Effector memory CD4-positive, alpha-beta T cell (primary cell): ENCODE measurements around the gene BTRC.

Experiments
- DNase-seq, 3 donors: peaks; one replicate each; pipeline ENCODE4 v3.0.0-alpha.2; 2020
- H3K27ac ChIP-seq: 2 replicates; pipeline ENCODE4 v1.7.0; 2013; ENCODE audit warnings: mild to moderate bottlenecking, low read length, moderate library complexity; ENCODE audit not compliant: insufficient read depth, poor library complexity, severe bottlenecking
- H3K27me3 ChIP-seq: replicated peaks from 2 replicates; pipeline ENCODE4 v1.7.0; 2013; ENCODE audit warnings: mild to moderate bottlenecking, low read length; ENCODE audit not compliant: insufficient read depth, control insufficient read depth, poor library complexity, severe bottlenecking
- H3K36me3 ChIP-seq: 2 replicates; pipeline ENCODE4 v1.7.0; 2013; ENCODE audit warnings: mild to moderate bottlenecking, low read length, moderate library complexity; ENCODE audit not compliant: control insufficient read depth, insufficient read depth
- H3K4me1 ChIP-seq: 2 replicates; pipeline ENCODE4 v1.7.0; 2013; ENCODE audit warnings: low read length, mild to moderate bottlenecking; ENCODE audit not compliant: control insufficient read depth, insufficient read depth, poor library complexity, severe bottlenecking
- H3K4me3 ChIP-seq: 2 replicates; pipeline ENCODE4 v1.7.0; 2013; ENCODE audit warnings: low read length, low read depth, mild to moderate bottlenecking; ENCODE audit not compliant: insufficient read depth, poor library complexity, severe bottlenecking
- H3K9me3 ChIP-seq: 2 replicates; pipeline ENCODE4 v1.7.0; 2013; ENCODE audit warnings: mild to moderate bottlenecking, low read length, moderate library complexity; ENCODE audit not compliant: control insufficient read depth

The BTRC gene

DNA sequence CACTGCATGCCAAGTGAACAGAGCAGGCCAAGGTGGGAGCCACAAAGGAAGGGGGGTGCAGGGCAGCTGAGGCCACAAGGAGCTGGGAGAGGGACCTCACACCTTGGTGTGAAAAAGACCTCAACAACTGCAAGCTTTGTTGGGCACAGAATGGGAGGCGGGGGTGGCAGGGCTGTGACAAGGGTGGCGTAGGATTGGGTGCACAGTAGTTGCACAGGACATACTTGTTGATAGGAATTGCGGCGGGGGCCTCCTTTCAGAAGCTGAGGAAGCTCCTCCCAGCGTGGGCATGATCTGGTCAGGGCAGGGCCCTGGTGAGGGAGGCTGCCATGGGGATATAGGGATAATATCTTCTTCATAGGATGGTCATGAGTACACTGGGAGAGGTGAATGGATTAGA lies 208.3 kb downstream of the BTRC start:
- no peak overlapping the region for H3K4me3 ChIP-seq
- H3K27ac ChIP-seq = no peak overlapping the region
- peaks cover 15% of the 10 kb centered on the region for H3K4me1 ChIP-seq
- H3K9me3 ChIP-seq = no peaks in the 10 kb centered on the region
- H3K27me3 ChIP-seq = peaks cover 15% of the 10 kb centered on the region
- no peaks in the 10 kb centered on the region for H3K36me3 ChIP-seq
- no peak for DNase-seq

DNA sequence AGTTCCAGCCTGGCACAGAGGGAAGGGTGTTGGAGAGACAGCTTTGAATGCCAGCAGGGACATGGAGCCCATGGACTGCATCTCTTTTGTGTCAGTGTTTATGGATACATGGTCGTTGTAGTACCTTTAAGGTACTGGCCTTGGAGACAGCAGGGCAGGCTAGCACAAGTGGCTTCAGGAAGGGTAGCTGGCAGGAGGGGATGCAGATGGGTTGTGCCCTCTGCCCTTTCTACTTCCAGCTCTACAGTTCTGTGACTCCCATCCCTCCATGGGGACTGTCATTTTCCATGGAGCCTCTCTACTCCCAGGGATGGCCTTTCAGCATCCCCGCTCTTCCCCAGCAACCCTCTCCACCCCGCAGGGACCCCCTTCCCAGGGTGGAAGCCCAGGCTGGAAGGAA lies 209.0 kb downstream of the BTRC start:
- peaks cover 23% of the 10 kb centered on the region for H3K27me3 ChIP-seq
- no peaks in the 10 kb centered on the region for H3K9me3 ChIP-seq
- no peaks in the 10 kb centered on the region for H3K36me3 ChIP-seq
- no peak overlapping the region for H3K27ac ChIP-seq
- H3K4me3 ChIP-seq = no peak overlapping the region
- peaks cover 9% of the 10 kb centered on the region for H3K4me1 ChIP-seq
- no peak for DNase-seq

DNA sequence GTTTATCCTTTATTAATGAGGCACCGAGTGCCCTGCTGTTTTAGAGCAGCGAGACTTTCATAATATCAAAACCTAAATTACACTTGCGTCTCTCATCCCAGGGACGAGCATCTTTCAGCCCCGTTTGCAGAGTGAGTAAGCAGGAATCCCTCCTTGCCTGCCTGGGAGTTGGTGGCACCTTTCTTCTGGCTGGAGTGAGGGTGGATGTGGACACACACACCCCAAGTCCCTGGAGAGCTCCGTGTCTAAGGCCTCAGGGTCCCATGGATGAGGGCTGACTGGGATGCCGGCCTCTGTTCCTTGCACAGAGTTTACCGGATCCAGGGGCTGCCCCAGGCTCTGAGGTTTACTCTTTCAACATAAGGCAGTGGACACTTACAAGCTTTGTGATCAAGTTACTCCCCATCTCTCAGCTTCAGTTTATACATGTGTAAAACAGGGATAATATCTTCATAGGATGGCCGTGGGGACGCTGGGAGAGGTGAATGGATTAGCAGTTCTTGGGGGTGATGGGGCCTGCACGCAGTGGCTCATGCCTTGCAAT lies 209.6 kb downstream of the BTRC start:
- Histone ChIP-seq H3K4me1 (peaks cover 5% of the 10 kb centered on the region), H3K4me3 (no peak overlapping the region), H3K36me3 (no peaks in the 10 kb centered on the region), H3K9me3 (no peaks in the 10 kb centered on the region), H3K27ac (no peak overlapping the region), H3K27me3 (peaks cover 26% of the 10 kb centered on the region)
- DNase-seq = no peak

DNA sequence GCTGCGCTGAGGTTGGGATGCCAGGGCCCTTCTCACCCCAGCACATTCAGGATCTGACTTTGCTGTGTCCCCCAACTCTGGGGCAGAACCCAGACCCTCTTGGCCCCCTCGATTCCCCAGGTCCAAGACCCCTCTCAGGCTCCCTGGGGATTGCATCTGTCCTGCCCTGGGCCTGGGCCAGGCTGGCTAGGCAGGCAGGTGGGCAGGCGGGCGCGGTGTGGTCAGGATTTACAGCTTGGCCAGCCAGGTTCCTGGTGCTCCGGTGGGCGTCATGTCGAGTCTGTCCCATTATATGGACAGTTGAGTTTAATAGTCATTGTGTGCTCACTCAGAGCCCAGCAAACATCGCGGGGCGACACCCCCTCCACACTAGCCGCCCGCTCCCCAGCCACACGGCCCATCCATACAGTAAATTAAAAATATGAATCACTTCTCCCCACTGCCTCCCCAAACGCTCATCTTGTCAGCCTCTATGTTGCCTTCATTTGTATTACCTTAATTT lies 210.6 kb downstream of the BTRC start:
- Histone ChIP-seq H3K9me3 (no peaks in the 10 kb centered on the region), H3K27me3 (peaks cover 36% of the 10 kb centered on the region), H3K27ac (no peak overlapping the region), H3K36me3 (no peaks in the 10 kb centered on the region), H3K4me1 (peaks cover 8% of the 10 kb centered on the region), H3K4me3 (no peak overlapping the region)
- no peak for DNase-seq

DNA sequence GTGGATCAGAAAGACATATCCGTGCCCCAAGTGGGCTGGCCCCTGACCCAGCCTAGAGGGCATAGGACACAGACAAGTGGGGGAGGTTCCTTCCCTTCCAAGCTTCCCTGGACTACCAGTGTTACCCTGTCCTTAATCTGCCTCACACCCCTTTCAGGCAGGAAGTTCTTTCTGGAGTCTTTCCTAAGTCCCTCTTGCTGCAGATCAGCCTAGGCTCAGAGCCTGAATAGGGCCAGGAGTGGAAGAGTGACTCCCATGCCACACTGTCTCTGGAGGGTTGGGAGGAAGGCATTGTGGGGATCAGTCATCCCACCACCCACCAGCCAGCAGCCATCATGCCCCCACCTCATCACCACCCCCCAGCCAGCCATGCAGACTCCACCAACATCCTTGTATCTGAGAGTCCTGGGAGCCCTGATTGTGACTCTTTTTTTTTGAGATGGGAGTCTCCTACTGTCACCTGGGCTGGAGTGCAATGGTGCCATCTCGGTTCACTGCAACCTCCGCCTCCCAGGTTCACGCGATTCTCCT lies 211.5 kb downstream of the BTRC start:
- no peak for DNase-seq
- H3K9me3 ChIP-seq = no peaks in the 10 kb centered on the region
- peaks cover 17% of the 10 kb centered on the region for H3K4me1 ChIP-seq
- H3K36me3 ChIP-seq = no peaks in the 10 kb centered on the region
- peaks cover 40% of the 10 kb centered on the region for H3K27me3 ChIP-seq
- no peak overlapping the region for H3K27ac ChIP-seq
- H3K4me3 ChIP-seq = no peak overlapping the region

DNA sequence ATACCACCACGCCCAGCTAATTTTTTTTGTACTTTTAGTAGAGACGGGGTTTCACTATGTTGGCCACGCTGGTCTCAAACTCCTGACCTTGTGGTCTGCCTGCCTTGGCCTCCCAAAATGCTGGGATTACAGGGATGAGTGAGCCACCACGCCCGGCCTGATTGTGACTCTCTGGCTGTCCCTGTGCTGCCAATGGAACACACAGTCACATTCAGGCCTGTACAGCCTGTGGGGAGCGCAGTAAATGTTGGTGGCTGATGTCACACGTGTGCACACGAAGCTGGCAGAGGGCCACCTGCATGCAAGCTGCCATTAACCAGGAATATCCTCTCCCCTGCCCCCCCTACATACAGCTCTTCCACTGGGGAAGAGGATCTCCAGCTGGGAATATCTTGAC lies 212.0 kb downstream of the BTRC start:
- Histone ChIP-seq H3K4me3 (no peak overlapping the region), H3K4me1 (peaks cover 20% of the 10 kb centered on the region), H3K27ac (no peak overlapping the region), H3K9me3 (no peaks in the 10 kb centered on the region), H3K27me3 (peaks cover 40% of the 10 kb centered on the region), H3K36me3 (no peaks in the 10 kb centered on the region)
- no peak for DNase-seq

DNA sequence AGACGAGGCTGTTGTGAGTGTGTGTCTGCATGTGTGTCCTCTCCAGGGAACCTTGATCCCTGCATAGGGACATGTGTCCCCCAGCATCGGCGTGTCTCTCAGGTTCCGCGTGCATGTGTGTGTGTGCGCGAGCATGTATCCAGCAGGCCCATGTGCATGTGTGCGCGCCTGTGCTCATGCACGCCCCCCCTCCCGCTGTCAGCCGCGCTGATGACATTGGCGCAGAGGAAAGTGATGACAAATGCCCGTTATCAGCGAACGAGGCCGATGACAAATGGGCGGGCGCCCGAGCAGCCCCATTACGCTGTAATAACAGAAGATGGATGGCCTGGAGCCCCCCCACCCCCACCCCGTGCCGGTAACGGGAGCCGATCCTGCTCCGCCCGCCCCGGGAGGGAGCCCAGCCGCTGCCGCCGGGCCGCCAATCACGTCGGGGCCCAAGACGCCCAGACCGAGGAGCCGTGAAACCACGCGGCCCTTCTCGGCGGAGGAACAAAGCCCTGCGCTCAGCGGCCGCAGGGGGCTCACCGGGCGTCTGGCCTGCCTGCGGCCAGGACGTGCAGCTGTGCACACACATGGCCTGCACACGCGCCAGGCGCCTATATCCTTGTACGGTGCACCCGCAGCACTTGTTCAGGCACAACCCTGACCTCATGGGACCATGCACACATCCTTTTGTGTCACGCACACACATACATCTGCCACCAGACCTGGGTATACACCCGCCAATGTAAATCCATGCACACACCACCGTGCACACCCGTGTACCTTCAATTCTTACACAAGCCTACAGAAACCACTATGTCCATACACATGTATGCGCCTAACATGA lies 212.6 kb downstream of the BTRC start:
- H3K27me3 ChIP-seq = peaks cover 40% of the 10 kb centered on the region
- no peak overlapping the region for H3K4me3 ChIP-seq
- no peaks in the 10 kb centered on the region for H3K9me3 ChIP-seq
- no peak overlapping the region for H3K27ac ChIP-seq
- no peaks in the 10 kb centered on the region for H3K36me3 ChIP-seq
- peaks cover 20% of the 10 kb centered on the region for H3K4me1 ChIP-seq
- DNase-seq = no peak

DNA sequence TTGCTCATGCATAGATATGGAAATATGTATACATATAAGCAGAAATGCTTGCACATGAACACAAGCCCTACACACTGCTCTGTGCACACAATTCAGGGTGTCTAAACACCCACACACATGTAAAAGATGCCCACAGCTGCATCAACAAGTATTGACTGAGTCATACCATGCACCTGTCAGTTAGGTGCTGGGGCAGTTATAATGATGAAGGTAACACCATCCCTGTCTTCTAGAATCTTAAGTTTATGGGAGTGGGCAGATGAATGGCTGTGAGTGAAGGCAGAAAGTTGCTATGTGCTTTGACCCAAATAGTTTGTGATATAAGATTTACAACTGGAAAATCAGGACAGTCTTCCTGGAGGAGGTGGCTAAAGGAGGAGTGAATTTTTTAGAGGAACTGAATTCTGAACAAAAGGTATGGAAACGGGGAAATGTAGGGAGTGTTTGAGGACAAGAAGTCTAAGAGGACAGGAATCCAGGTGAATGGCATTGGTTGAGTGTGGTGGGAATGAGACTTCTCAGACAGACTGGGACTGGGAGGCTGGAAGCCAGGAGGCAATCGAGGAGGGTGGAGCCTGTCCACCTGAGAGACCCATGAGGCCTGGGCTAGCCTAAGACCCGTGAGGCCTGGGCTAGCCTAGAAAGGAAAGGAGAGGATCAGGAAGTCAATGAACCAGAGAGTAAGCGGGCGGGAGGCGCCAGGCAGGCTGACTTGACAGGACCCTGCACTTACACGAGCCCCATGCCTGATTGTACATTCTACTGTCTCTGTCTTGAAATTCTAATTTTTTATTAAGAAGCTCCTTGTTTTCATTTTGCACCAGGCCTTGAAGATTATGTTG lies 213.4 kb downstream of the BTRC start:
- no peak for DNase-seq
- no peaks in the 10 kb centered on the region for H3K36me3 ChIP-seq
- peaks cover 40% of the 10 kb centered on the region for H3K27me3 ChIP-seq
- no peaks in the 10 kb centered on the region for H3K9me3 ChIP-seq
- no peak overlapping the region for H3K4me3 ChIP-seq
- peaks cover 20% of the 10 kb centered on the region for H3K4me1 ChIP-seq
- no peak overlapping the region for H3K27ac ChIP-seq

DNA sequence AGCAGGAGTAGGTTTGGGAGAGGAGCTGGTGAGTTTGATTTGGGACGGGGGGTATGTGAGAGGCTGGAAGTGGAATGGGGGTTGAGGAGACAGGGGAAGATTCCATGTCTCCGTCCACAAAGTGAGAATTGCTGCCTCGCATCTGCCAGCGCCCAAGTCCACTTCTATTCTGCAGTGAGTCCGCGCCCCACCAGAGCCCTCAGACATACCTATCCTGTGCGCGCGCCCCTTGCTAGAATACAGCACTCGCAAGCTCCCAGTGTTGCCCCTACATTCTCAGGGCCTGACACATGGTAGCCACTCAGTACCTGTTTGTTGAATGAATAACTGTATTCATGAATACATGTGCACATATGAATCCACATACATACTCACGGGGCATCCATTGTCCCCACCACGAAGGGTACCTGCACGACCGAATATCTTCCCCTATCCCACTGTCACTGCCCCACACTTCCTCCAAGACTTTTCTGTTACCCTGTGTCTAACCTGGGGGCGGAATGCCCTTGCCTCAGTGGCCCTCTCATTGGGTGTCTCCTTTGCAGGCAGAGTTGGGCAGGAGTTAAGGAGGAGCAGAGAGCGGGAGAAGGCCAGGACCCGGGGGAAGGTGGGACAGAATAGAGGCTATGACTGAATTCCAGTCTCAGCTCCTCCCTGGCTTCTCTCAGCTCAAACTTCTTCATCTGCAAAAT lies 214.2 kb downstream of the BTRC start:
- Histone ChIP-seq H3K27ac (no peak overlapping the region), H3K9me3 (no peaks in the 10 kb centered on the region), H3K4me1 (peaks cover 20% of the 10 kb centered on the region), H3K36me3 (no peaks in the 10 kb centered on the region), H3K4me3 (no peak overlapping the region), H3K27me3 (peaks cover 40% of the 10 kb centered on the region)
- DNase-seq = no peak
